SK-N-DZ (cell line): ENCODE measurements around the gene KCNK16. TPM values are rescaled to one million over a fixed set of nuclear protein-coding genes. Genes with fewer than 3 reads are reported as not detected.
A peak's percentile ranks its signal among the peaks of the same experiment; 100 is the strongest.

Source experiments
- DNase-seq: peaks from one replicate; pipeline ENCODE4 v3.0.0-alpha.2; 2015; ENCODE audit warnings: low spot score
- polyA plus RNA-seq, 2 experiments: library from polyadenylated mRNA; depleted of rRNA; stranded (reverse); fragments of >200 nt; gene quantifications; 2 replicates each; pipeline ENCODE4 v1.2.3, GENCODE V29; 2014

Gene KCNK16
- polyA plus RNA-seq (2014; cell fraction: cytosol; rRNA removed) = not detected in 2 replicates
- not detected in 2 replicates for polyA plus RNA-seq (2014; cell fraction: nucleus; rRNA removed)

- no peak for DNase-seq
Observed at GRCh38 chr6:39322306-39322850, at the start of gene KCNK16. TSS of gene KCNK16 (minus strand) at chr6:39322702. CDS start at chr6:39322540, 162 bp downstream.

- DNase-seq = no peak
Observed at GRCh38 chr6:39370390-39370789, 47.9 kb upstream of the KCNK16 start.

GRCh38 chr6:39369987-39370386 is 47.5 kb upstream of the KCNK16 start:
- no peak for DNase-seq

GRCh38 chr6:39367700-39368099 is 45.2 kb upstream of the KCNK16 start:
- no peak for DNase-seq

GRCh38 chr6:39366931-39367618 is 44.6 kb upstream of the KCNK16 start:
- DNase-seq = peak; percentile 13

GRCh38 chr6:39365281-39366074 is 43.0 kb upstream of the KCNK16 start:
- DNase-seq = no peak

- DNase-seq = no peak
Observed at GRCh38 chr6:39363280-39363679, 40.8 kb upstream of the KCNK16 start.

GRCh38 chr6:39362487-39362865 is 40.0 kb upstream of the KCNK16 start:
- DNase-seq = no peak

- DNase-seq = peak; percentile 65
Observed at GRCh38 chr6:39361657-39362486, 39.4 kb upstream of the KCNK16 start.

- DNase-seq = no peak
Observed at GRCh38 chr6:39360378-39360777, 37.9 kb upstream of the KCNK16 start.

- DNase-seq = no peak
Observed at GRCh38 chr6:39357998-39358686, 35.6 kb upstream of the KCNK16 start.

GRCh38 chr6:39353698-39354315 is 31.3 kb upstream of the KCNK16 start:
- DNase-seq = no peak

GRCh38 chr6:39350723-39351505 is 28.4 kb upstream of the KCNK16 start:
- no peak for DNase-seq

- DNase-seq = no peak
Observed at GRCh38 chr6:39348740-39349139, 26.2 kb upstream of the KCNK16 start.

GRCh38 chr6:39347906-39348585 is 25.5 kb upstream of the KCNK16 start:
- DNase-seq = peak; percentile 55

GRCh38 chr6:39347206-39347605 is 24.7 kb upstream of the KCNK16 start:
- DNase-seq = no peak

GRCh38 chr6:39344821-39345280 is 22.3 kb upstream of the KCNK16 start:
- no peak for DNase-seq

GRCh38 chr6:39343396-39343870 is 20.9 kb upstream of the KCNK16 start:
- DNase-seq = no peak
